ENCODE data around the gene SEC22A.

- TF ChIP-seq CTCF (IDR thresholded peaks at IDR 0.05) (no peak), POLR2A (IDR thresholded peaks at IDR 0.05) (no peak), EP300 (IDR thresholded peaks at IDR 0.05) (no peak)
These were observed 62.2 kb downstream of the SEC22A start for GRCh38 chr3:123263941-123264340.
